ENCODE measurements around the gene DOCK7.

DOCK7 gene

DNA sequence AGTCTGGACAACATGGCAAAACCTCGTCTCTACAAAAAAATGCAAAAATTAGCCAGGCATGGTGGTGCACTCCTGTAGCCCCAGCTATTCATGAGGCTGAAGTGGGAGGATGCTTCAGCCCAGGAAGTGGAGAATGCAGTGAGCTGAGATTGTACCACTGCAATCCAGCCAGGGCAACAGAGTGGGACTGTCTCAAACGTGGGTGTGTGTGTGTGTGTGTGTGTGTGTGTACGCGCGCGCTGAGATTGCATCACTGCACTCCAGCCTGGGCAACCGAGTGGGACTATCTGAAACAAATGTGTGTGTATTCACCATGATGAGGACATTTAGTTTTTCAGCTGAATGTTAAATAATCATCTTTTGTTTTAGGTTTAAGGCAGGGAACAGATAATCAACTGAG is 230.2 kb downstream of the DOCK7 start:
- DNase-seq (ENCODE audit: low spot score): no peak

DNA sequence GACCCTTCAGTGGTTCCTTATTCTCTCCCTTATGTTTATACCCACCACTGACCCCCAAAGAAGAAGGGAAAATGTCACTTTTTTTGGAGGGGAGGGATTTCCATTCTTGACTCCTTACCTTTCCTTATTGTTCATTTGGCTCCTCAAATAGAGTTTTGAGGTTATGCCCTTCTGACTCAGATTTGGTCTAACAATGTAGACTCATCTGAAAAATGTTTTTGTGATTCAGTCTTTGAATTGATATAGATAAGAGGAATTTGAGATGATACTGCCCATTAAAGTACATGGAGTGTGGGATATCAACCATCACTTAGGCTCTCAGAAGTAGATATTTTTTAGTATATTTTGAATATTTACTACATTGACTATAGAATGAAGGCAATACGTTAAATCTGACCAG is 235.2 kb downstream of the DOCK7 start:
- DNase-seq (ENCODE audit: low spot score): no peak

DNA sequence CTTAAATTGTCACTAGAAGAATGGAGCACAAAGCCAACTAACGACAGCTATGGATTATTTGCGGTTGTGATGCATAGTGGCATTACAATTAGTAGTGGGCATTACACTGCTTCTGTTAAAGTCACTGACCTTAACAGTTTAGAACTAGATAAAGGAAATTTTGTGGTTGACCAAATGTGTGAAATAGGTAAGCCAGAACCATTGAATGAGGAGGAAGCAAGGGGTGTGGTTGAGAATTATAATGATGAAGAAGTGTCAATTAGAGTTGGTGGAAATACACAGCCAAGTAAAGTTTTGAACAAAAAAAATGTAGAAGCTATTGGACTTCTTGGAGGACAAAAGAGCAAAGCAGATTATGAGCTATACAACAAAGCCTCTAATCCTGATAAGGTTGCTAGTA is 237.9 kb downstream of the DOCK7 start:
- no peak for DNase-seq (ENCODE audit: low spot score)

DNA sequence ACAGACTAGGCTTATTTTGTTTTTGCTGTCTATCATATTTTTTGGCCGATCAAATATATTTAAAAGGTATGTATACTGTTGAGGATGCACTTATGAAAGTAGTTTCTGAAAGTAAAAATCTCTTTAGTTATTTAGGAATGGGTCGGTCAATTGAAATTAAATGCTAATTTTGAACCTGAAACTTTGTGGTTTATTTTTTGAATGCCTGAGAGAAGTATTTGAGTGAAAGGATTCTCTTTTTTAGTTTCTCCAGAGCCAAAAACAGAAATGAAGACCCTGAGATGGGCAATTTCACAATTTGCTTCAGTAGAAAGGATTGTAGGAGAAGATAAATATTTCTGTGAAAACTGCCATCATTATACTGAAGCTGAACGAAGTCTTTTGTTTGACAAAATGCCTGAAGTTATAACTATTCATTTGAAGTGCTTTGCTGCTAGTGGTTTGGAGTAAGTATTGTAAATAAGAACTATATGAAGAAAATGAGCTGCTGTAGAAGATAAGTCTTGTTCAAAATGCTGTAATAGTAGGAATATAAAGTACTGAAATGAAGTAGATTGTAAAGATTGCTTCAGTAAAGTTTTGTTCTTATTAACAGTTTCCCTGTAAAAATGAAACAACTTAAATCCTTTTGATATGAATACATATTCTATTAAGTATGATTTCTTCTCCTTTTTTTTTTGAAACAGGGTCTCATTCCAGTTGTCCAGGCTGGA is 239.8 kb downstream of the DOCK7 start:
- DNase-seq (ENCODE audit: low spot score): no peak

DNA sequence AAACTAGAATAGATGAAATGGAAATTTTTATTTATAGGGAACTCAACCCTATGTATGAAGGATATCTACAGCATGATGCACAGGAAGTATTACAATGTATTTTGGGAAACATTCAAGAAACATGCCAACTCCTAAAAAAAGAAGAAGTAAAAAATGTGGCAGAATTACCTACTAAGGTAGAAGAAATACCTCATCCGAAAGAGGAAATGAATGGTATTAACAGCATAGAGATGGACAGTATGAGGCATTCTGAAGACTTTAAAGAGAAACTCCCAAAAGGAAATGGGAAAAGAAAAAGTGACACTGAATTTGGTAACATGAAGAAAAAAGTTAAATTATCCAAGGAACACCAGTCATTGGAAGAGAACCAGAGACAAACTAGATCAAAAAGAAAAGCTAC is 243.5 kb downstream of the DOCK7 start:
- DNase-seq (ENCODE audit: low spot score): no peak

DNA sequence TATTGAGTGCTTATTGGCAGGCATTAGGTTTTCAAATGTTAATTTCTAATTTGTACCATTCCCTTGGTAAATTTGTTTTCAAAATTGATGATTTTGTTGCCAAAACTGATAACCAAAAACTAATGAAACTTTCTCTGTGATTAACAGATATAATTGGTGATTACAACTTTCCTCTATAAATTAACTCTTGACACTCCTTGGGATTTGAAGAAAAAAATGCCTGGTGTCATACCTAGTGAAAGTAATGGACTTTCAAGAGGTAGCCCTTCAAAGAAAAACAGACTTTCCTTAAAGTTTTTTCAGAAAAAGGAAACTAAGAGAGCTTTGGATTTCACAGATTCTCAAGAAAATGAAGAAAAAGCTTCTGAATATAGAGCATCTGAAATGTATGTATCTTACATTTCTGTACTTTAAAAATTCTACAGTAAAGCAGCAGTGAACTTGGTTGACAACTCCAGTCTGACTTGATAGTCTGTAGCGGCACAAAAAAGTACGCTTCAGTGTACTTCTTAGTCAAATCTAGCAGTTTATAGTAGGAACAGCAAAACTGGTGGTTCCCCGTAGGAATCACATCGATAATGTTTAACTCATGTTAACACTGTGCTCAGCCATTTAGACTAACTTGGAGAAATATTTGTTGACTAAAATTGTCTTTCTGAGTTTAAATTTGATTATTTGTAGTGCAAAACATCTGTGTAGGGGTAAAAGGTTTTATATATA is 248.4 kb downstream of the DOCK7 start:
- no peak for DNase-seq (ENCODE audit: low spot score)

DNA sequence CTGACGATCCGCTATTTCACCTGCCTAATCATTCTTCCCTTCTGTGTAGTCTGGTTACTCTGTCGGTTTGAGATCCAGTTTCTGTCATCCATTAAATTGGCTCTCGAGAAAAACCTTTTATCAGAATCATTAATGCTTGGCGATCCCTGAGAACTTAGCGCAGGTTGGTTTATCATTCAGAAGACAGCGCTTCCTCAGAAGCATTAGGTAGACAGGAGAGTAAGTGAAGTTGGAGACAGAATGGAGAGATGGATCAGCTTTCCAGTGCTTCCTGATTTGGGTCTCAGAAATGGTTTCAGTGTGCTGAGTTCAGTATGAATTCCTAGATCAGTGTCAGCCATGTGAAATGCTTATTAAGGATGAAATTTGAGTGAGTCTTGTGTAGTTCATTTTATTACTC is 250.0 kb downstream of the DOCK7 start:
- no peak for DNase-seq (ENCODE audit: low spot score)

DNA sequence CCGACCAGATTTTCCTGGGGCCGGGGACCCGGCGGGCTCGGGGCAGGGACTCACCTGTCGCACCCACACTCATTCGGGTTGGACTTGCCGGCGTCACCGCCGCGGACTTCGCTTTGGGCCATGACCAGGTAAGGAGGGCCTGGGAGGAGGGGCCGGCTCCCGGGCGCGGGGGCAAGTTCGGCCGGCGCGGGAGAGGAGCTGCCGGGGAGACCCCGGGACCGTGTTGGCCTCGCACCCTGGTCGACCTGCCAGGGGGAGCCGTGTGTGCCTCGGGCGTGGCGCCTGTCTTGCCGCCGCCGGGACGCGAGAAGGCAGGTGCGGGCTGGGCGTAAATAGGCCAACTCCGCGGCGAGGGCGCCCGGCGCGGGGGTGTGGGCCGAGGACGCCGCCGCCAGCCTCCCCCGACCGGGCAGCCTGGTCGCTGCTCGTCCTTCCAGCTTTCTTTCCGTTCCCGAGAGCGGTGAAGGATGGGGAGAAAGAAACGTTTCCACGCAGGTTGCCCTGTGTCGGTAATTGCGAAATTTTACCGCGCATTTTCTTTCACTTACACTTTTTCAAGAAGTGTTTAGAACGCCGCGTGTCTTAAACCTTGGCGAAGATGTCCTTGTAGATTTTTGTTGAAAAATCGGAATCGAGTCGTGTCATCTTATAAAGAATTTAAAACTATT is 250.8 kb downstream of the DOCK7 start:
- DNase-seq (ENCODE audit: low spot score): no peak

DNA sequence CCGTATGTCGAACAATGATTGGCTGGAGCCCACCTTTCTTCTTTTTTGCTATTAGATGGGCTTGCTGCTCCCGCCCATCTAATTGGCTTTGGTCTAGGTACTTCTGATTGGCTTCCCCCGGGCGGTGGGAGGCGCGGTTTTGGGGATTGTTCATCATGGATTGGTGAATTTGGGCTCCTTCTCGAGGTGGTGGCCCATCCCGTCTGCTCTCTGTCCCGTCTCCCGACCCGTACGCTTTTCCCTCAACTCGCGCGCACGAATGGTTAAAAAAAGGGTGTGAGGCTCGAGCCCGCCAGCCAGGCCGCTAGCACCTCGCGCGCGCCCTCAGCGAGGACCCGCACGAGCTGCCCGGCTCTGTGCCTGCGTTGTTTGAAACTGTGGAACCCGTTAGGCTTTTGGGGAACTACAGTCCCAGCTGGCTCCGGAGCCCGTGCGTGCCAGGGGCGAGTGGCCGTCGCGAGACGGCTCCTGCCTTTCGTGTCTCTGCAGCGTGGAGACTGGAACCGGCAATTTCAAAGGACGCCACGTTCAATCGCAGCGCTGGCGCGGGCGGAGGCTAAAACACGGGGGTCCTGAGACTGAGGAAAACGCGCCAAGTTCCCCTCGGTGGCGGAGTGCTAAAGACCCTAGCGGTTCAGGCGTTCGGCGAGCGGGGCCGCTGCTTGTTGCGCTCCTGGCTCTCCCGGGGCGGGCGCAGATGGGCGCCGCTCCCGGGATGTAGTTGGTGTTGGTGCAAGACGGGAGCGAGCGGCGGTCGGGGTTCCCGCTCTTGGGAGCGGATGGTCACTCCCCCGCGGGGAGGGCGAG is 251.5 kb downstream of the DOCK7 start, which contains the start of gene USP1:
Gene USP1, plus strand, starts transcription at position 584 of the 807 bp plus-strand sequence. CDS start 2,819 bp downstream, outside the sequence.
- DNase-seq (ENCODE audit: low spot score): peak; percentile 100

DNA sequence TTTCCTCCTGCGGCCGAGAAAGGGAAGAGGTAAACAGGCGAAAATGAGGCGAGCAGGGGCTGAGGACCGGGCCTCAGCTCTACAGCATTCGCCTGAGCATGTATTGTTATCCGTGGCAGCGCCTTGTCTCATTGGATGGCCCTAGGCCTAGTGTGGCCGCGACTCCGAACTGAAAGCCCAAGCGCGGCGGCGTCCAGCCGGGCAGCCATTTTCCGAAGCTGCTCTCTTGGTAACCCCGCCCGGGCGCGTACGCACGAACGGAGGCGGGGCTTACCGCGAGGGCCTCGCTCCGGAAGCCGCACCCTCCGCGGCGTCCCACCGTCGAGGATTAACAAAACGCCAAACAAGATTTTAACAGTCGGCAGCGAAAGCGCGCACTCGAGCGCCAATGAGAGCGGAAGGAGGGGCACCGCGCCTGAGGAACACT is 252.1 kb downstream of the DOCK7 start:
- DNase-seq (ENCODE audit: low spot score): no peak

DNA sequence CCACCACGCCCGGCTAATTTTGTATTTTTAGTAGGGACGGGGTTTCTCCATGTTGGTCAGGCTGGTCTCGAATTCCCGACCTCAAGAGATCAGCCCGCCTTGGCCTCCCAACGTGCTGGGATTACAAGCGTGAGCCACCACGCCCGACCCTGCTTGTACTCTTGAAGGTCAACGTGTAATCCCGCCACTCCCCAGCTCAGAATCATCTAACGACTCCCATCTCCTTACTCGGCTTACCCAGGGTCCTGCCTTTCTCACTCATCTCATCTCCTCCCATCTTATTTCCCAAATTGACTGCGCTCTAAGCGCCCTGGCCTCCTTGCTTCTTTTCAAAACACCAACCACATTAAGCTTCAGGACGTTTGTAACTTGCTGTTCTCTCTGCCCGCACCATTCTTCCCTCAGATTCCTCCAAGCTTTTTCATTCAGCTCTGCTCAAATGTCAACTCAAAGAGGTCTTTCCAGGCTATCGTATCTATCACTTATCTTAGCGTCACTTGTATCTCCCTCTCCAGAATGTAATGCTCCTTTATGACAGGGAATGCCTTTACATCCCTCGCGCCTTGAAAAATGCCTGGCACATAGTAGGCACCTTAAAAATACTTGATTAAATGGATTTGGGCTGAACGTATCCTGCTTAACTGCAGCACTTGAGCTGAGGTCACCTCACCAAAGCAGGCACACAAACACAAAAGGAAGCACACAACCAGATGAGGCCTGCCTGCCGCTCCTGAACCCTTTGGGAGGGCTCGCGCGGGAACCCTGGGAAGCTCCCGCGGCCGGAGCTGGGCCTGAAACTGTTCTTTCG is 252.8 kb downstream of the DOCK7 start:
- DNase-seq (ENCODE audit: low spot score): peak; percentile 19

DNA sequence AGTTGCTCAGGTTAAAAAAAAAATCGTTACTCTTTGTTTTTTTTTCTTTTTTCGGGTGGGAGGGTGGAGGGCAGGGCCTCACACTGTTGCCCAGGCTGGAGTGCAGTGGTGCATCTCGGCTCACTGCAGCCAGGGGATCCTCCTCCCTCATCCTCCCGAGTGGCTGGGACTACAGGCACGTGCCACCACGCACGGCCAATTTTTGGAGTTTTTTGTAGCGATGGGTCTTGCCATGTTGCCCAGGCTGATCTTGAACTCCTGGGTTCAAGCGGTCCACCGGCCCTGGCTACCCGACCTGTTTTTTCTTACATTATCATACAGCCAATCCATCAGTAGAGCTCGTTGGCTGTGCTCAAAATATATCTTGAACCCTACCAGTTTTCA is 253.6 kb downstream of the DOCK7 start:
- DNase-seq (ENCODE audit: low spot score): no peak

DNA sequence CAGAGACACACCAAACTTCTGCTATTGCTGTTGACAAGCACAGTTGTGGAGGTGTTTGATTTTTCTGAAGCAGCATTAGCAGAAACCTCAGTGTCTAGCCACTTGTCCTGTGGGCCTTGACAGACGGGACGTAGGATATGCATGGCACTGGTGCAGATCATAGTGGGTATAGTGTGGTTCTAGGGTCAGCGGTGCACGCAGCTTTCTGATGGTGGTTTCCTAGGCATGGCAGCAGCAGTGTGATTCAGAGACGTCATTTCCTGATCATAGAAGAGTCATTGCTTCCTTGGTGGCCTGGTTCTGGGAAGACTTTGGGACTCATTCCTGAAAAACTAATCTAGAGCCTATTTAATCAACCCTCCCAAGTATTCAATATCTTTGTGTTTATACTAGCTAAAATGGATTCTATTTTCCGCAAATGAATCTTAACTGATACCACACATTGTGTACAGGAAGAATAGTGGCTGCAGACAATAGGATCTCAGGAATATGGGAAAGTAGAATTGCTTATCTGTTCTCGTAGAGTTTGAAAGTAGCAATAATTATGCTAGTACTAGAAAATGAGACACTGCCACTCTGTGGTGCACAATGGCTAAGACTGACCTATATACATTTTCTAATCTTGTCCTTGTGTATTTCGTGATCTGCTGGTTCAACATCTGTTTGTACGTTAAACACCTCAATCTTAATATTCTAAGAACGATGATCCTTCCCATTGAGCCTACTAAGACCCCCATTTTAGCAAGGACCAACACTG is 254.1 kb downstream of the DOCK7 start:
- DNase-seq (ENCODE audit: low spot score): no peak

DNA sequence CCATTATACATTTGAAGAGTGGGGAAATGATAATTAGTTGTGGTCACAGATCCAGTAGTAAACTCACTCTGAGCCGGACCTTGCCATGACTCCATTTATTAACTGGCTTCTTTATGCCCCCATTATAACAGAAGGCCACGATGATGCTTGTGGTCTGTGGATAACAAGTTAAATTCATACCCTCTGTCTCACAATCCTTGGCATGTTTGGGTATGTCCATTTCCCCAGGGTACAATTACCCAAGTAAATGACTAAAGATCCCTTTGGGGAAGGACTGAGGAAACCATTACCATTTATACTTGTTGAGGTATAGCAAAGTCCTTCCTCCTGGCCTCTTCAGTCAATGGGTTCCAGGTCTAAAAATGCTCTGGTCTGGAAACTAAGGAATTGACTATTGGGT is 258.6 kb downstream of the DOCK7 start:
- no peak for DNase-seq (ENCODE audit: low spot score)

DNA sequence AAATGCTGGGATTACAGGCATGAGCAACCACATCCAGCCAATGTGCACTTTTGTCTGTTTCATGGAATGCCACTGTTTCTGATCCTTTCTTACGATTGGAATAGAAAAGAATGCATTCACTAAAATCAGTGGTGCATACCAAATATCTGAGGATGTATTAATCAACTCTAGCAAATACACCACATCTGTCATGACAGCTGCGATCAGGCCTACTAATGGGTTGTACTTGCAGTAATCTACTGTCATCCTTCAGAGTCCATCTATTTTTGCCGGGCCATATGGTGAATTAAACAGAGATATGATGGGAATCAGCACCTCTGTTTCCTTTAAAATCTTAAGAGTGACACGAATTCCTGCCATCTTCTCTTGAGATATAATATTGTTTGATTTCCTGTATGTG is 259.8 kb downstream of the DOCK7 start:
- DNase-seq (ENCODE audit: low spot score): no peak

DNA sequence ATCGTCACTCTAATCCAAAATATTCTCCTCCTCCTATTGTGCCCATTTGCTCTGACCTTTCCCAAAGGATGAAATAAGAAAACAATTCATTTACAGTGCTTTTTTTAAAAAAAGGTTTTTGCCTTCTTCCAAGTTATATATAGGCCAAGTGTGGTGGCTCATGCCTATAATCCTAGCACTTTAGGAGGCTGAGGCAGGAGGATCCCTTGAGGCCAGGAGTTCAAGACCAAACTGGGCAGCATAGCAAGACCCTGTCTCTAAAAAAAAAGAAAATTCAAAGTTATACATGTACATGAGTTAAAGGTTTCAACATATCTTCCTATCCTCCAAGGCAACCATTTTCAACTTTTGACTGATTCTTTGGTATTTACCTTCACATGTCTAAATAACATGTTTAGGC is 261.4 kb downstream of the DOCK7 start:
- DNase-seq (ENCODE audit: low spot score): no peak

DNA sequence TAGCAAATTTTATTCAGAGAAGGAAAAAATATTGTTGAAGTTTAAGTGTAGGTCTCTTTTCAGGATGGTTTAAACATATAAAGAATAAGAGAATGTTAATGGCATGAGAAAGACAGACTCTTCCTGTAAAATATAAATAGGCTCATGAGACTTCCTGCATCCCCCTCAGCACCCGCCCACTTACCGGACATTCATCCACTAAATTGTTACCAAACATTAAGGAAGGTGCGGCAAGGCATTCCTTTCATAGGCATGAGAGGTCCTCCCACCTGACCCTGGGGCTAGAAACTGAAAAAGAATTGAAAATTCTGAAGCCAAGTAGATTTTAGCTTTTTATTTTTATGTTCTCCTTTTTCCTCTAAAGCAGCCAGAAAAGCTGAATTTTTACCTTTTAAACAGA is 261.9 kb downstream of the DOCK7 start:
- DNase-seq (ENCODE audit: low spot score): no peak

DNA sequence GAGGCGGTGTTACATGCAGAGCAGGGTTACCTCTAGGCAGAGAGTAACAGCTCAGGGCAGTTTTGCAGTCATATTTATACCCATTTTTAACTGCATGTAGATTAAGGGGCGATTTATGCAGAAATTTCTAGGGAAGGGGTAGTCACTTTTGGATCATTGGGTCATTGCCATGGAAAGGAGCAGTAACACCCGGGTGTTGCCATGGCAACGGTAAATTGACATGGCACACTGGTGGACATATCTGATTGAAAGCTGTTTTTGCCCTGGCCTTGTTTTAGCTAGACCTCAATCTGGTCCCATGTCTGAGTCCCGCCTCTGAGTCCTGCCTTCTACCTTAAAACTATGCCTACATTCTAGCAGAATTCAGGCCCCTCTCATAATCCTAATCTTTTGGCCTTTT is 263.1 kb downstream of the DOCK7 start:
- DNase-seq (ENCODE audit: low spot score): peak; percentile 37

DNA sequence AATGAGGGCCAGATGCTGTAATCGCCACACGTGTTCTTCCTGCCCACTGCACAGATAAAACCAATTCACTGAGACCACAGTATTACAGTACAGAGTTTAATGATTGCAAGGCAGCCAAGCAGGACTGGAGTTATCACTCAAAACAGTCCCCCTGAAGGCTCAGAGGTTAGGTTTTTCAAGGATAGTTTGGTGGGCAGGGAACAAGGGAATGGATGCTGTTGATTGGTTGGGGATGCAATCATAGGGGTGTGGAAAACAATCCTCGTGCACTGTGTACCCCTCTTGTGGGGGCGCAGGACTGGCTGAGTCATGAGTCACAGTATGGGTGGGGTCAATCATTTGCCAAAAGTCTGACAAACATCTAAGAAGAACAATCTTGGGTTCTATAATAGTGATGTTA is 263.8 kb downstream of the DOCK7 start:
- DNase-seq (ENCODE audit: low spot score): no peak

DNA sequence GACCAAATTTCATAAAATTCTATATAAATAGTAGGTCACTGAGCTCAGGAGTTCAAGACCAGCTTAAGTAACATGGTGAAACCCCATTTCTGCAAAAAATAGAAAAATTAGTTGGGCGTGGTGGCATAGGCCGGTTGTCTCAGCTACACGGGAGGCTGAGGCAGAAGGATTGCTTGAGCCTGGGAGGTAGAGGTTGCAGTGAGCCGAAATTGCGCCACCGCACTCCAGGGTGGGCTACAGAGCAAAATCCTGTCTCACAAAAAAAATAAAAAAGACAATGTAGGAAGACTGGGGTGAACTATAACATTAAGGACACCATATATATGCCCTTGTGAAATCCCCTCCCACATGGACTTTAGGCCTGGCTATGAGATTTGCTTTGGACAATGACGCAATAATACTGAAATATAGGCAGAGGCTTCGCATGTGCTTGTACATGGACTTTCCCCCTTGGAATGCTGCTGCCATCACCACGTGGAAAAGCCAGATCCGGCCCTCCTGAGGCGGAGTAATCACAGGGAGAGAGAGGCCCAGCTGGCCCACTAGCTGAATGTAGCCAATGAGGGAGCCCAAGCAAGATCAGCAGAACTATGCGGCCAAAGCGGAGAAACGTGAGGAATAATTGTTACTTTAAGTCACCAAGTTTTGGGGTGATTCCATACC is 264.5 kb downstream of the DOCK7 start:
- DNase-seq (ENCODE audit: low spot score): no peak
